Endometrial microvascular endothelial cells (primary cell): Measurements from ENCODE around the gene MPZL1. TPM values are rescaled to one million over a fixed set of nuclear protein-coding genes. Genes with fewer than 3 reads are reported as not detected.

Experiments
- in situ Hi-C: cut with HindIII; loops from 2 replicates; pipeline ENCODE4 v1.10.0; 2017; ENCODE audit warnings: low sequenced_read_pairs, low pct_unique_long_range_greater_than_20kb; ENCODE audit errors: inconsistent ontology term
- total RNA-seq: library from RNA; depleted of rRNA; stranded (reverse); fragments of >200 nt; gene quantifications from one replicate; pipeline ENCODE4 v1.2.3, GENCODE V29; 2015; ENCODE audit errors: inconsistent ontology term

MPZL1 gene
- total RNA-seq: 103 TPM

- in situ Hi-C loops: loop anchor here (10.0 kb wide), 1 partner anchor 243 kb away; no protein-coding TSS in a partner anchor
Observed at GRCh38 chr1:167721617-167722151, at the start of gene MPZL1. MPZL1 (plus strand) TSS chr1:167721982; CDS start chr1:167722152, 170 bp downstream.

DNA sequence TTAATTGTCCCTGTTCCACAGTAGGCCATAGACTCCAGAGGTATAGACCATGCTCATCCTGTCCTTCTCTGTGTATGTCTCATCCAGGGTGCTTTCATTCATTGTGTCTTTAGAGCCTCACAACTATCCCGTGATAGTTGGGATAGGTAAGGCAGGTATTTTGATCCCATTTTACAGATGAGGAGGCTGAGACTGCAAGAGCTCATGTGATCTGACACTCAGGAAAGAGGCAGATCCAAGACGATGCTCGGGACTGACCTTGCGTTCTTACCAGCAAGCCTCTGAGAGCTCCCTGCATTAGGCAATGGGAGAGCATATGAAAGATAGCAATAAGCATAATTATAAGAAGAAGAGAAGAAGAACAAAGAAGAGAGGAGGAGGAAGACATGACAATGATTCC is 49.0 kb upstream of the MPZL1 start:
- in situ Hi-C loops: no loop called here

- in situ Hi-C loops: no loop called here
Observed at GRCh38 chr1:167673265-167673664, 48.5 kb upstream of the MPZL1 start.

DNA sequence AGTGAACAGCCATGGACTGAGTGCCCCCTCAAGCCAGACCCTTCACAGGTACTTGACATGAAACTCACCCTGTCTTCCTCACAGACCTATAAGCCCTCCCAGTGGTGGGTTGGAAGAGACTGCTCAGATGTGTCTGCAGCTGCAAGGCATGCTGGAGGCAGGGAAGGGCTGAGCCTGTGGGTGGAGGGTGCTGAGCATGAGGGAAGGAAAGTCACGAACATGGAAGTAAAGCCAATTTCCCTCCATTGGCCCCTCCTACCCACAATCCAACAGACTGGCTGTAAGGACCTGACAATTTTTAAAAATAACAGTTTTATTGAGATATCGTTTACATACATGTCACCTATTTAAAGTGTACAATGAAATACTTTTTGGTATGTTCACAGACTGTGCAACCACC is 47.6 kb upstream of the MPZL1 start:
- in situ Hi-C loops: no loop called here

GRCh38 chr1:167675440-167675839 is 46.3 kb upstream of the MPZL1 start:
- in situ Hi-C loops: no loop called here

DNA sequence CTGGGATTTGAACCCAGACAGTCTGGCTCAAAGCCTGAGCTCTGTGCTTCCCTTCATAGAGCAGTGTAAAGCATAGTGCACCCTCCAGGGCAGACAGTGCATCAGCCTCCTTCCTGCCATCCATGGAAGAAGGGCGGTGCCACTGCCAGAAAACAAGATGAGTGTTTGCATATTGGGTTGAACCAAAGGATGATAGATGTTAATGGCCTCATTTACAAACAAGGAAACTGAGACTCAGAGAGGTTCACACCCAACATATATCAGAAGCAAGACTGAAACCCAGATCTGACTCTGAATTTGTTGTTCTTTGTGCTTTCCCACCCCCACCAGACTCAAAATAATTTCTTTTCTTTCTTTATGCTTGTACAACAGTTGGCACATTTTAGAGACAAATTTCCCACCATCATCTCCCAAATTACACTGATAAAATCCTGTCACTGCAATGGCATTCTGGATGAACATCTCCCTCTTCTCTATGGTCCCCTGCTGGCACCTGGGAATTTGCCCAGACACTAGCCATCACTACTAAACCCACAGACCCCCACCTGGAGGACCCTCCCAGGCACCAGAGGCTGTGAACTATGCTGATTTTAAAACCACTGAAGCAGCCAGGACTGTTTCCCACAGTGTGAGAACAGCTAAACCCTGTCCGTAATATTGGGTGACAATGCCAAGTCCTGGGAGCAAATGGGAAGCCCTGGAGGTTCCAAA is 45.4 kb upstream of the MPZL1 start:
- in situ Hi-C loops: no loop called here

DNA sequence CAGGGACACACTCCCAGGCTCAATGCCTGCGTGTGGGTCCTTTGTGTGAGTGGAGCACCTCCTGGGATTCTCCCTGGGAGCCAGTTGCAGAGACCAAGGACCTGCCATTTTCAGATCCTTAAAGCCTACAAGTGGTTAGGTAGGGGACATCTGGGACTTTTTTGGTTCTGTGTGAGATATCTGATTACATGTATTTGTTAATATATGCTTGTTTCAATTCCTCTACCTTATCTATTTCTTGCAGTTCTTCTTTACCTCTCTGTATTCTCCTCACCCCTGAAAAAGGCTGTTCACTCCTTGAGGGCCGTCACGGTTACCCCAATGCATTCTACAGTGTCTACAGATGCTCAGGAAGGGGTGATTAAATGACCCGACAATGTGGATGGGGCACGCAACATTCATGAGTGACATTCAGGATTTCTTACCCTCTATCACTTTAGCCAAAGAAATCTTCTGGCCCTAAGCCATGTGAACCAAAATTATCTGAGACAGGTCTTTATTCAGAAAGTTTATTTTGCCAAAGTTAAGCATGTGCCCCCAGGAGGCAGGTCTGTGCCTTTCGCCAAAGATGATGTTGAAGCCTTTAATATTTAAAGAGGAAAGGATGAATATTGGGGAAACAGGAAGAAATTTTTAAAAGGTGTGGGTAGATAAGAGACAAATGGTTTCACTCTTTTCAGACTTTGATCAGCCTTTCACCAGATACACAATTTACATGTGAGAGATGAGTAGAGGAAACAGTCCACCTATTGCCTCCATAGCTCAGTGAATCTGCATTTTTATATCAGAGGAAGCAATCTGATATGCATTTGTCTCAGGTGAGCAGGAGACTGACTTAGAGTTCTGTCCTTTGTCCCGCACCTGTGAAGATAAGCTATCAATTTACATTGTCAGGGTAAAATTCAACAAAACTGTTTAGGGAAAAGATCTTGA is 44.6 kb upstream of the MPZL1 start:
- in situ Hi-C loops: no loop called here

DNA sequence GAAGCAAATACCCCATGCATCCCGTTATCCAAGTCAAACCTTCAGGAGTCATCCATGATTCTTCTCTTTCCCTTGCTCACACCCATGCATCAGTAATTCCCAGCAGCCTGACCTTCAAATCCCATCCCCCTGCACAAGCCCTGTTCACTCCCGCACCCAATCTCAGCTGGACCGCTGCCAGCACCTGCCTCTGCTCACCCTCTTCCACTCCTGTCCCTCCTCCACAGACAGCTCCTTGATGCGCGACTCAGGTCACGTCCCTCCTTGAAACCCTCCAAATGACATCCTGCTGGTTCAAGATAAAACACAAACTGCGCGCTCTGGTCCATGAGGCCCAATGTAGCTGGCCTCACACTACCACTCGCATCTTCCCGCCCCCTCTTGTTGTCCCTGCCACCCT is 43.4 kb upstream of the MPZL1 start:
- in situ Hi-C loops: no loop called here

DNA sequence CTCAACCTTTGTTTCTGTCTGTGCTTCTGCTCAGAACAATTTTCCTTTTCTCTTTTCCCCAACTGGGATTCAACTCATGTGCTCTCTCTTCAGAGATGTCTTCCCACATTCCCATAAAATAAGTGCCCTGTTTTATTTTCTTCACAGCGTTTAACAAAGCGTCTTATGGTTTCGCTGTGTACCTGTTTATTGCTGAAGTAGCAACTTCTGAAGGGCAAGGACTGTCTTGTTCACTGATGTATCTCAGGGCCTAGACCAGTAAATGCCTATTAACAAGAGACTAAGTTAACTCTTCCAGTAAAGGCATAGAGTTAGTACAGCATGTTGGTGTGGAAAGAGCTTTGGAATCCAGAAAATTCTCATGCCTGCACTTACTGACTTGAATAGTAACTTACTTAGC is 42.9 kb upstream of the MPZL1 start:
- in situ Hi-C loops: no loop called here

GRCh38 chr1:167679714-167680113 is 42.1 kb upstream of the MPZL1 start:
- in situ Hi-C loops: no loop called here

GRCh38 chr1:167681024-167681423 is 40.8 kb upstream of the MPZL1 start:
- in situ Hi-C loops: no loop called here

DNA sequence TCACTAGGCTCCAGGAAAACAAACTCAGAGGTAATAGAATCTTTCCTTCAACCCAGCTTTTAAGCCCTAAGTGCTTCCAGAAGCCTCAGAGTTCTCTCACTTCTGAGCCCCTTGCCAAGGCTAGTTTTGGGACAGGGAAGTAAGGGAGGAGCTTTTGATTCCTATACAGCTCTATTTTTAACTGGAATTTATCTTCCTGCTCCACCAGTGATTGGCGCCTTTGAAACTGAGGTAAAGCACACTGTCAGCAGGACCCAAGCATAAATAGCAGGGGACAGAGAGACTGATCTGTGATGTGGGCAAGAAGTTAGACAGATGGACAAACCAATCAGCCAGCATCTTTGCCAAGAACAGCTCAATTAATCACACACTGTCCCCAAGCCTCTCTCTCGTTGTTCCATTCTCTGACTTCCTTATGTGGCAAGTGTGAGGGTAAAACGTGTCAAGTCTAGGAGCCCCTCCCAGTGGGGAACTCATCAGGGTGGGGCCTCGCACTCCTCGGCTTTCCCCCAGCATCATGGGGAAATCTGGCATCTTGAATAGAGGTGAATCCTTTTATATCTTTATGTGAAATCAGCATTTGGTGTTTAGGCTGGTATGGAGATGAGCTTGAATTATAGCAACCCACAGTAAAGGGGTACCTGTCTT is 40.2 kb upstream of the MPZL1 start:
- in situ Hi-C loops: no loop called here

DNA sequence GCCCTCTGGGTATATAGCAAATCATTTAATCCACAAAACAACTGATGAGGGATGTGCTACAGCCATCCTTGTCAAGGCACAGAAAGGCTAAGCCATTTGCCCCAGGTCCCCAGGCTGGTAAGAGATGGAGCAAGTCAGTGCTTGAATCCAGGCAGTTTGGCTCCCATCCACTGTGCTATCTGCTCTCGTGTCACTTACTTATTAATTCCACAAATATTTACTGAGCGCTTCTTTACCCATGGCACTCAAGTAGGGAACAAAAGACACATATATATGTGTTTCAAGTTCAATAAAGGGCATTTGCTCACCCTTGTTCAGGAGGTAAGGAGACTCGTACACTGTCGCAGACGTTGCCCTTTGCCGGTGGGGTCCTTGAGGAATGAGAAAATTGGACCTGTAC is 38.6 kb upstream of the MPZL1 start:
- in situ Hi-C loops: no loop called here

- in situ Hi-C loops: no loop called here
Observed at GRCh38 chr1:167683641-167684502, 37.9 kb upstream of the MPZL1 start.

- in situ Hi-C loops: no loop called here
Observed at GRCh38 chr1:167685844-167686243, 35.9 kb upstream of the MPZL1 start.

- in situ Hi-C loops: no loop called here
Observed at GRCh38 chr1:167687919-167688519, 33.8 kb upstream of the MPZL1 start.

- in situ Hi-C loops: no loop called here
Observed at GRCh38 chr1:167689567-167689920, 32.2 kb upstream of the MPZL1 start.

DNA sequence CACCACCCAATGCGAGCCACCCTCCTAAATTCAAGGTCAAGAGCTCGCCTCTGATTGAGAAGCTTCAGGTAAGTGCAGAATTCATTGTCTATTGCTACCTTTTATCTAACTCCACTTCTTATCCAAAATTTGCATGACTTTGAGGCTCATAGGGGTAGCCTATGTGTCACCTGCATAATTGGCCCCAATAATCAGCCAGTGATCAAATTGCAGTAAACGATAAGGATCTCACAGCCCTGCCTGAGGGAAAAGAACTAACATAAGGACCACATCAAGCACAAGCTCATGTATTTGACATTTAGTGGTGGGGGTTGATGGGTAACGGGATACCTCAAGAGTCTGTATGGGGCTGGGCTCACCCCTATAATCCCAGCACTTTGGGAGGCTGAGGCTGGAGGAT is 31.7 kb upstream of the MPZL1 start:
- in situ Hi-C loops: no loop called here
